Measurements from ENCODE around the gene FXN.

DNA sequence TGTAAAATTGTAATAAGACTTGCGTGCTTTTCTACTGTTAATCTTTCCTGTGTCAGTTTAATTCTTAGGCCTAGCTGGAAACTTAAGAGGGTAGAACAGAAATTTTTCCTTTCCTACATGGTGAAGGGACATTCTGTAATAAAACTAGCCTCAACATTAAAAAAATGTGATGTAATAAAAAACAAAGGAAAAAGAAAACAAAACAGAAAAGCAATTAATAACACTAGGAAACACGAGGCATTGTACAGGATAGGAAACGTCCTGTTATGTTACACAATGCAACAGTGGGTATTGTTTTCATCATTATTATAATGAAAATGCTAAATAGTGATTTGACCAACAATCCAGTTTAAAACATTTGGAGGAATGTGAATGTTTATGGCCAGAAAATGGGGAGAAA, 47.8 kb downstream of the FXN start:
- TF ChIP-seq CTCF (IDR thresholded peaks at IDR 0.05), result no peak
- no peak for TF ChIP-seq ZFX (IDR thresholded peaks at IDR 0.05; ENCODE audit: borderline replicate concordance)
